ENCODE results near the gene SGMS1.
A peak's percentile ranks its signal among the peaks of the same experiment; 100 is the strongest.
"Not testable (repeated sequence)": the region's sequence is repeated elsewhere in the genome, so short reads cannot be mapped to it uniquely, and the experiment has no call there.

Gene SGMS1

DNA sequence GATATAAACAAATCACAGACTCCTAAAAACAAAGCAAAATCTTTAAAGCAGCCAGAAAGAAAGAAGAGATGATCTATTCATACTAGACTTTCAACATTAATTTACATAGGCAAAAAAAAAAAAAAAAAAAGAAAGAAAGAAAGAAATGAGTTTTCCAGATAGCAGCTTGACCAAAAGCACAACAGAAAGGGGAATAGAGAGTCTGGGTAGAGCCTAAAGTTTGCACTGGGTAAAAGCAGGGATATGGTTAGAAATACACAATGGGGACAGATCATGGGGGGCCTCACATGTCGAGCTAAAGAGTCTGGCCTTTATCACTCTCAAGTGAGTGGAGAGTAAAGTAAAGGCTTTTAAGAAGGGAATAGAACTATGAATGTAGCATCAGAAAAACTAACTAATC is 169.8 kb downstream of the SGMS1 start:
- no peaks in the 10 kb centered on the region for H3K27me3 ChIP-seq (ENCODE audit: low read length)
- H3K9me3 ChIP-seq (ENCODE audit: insufficient read depth, low read length) = no peaks in the 10 kb centered on the region
- H3K4me2 ChIP-seq (ENCODE audit: low read depth, low read length, poor library complexity, severe bottlenecking) = peak overlapping the region; percentile 29
- no peaks in the 10 kb centered on the region for H3K9me2 ChIP-seq (replicated peaks; ENCODE audit: insufficient read depth, low read length)
- peak overlapping the region; percentile 60 for H3K27ac ChIP-seq (ENCODE audit: low read depth, low read length)
- no peaks in the 10 kb centered on the region for H4K20me1 ChIP-seq (ENCODE audit: low read depth, low read length)
- H3K9ac ChIP-seq (ENCODE audit: low read length) = no peak overlapping the region
- H3K36me3 ChIP-seq (ENCODE audit: low read length) = no peaks in the 10 kb centered on the region
- no peak for TF ChIP-seq EZH2phosphoT487 (conservative IDR thresholded peaks at IDR 0.05; ENCODE audit: low read length)
- H3F3A ChIP-seq (ENCODE audit: insufficient read depth) = peaks cover 28% of the 10 kb centered on the region
- H2AFZ ChIP-seq (ENCODE audit: low read depth, low read length, severe bottlenecking) = no peak overlapping the region
- peaks cover 6% of the 10 kb centered on the region; the same call in 1 of the 2 replicates for H3K79me2 ChIP-seq (ENCODE audit: insufficient read depth, low read length)
- H3K4me3 ChIP-seq (ENCODE audit: insufficient read depth, low read length, poor library complexity, severe bottlenecking) = no peak overlapping the region

DNA sequence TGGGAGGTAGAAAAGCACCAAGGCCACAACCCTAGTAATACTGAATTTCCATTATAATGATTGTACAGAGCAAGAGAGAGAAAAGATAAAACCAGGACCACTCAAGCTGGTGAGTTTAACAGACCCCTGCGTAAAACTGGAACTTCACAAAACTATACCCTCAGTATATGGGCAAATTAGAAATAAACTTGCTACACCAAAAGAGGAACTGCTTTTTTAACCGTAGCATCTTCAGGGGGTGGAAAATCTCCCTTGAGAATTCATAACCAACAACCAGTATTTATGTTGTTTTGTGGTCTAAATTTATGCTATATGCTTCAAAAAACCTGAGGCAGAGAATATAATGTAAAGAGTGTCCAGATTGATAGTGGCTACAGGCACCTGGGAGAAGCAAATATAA is 171.2 kb downstream of the SGMS1 start:
- Histone ChIP-seq H3K9ac (ENCODE audit: low read length) (peak overlapping the region; percentile 46), H3K9me3 (ENCODE audit: insufficient read depth, low read length) (no peaks in the 10 kb centered on the region), H3K4me2 (ENCODE audit: low read depth, low read length, poor library complexity, severe bottlenecking) (peak overlapping the region; percentile 74), H3K4me3 (ENCODE audit: insufficient read depth, low read length, poor library complexity, severe bottlenecking) (peak overlapping the region; percentile 46), H3K9me2 (replicated peaks; ENCODE audit: insufficient read depth, low read length) (no peaks in the 10 kb centered on the region), H2AFZ (ENCODE audit: low read depth, low read length, severe bottlenecking) (no peak overlapping the region), H3K79me2 (ENCODE audit: insufficient read depth, low read length) (peaks cover 6% of the 10 kb centered on the region; the same call in 1 of the 2 replicates), H3K27me3 (ENCODE audit: low read length) (no peaks in the 10 kb centered on the region), H4K20me1 (ENCODE audit: low read depth, low read length) (no peaks in the 10 kb centered on the region), H3F3A (ENCODE audit: insufficient read depth) (peaks cover 28% of the 10 kb centered on the region), H3K27ac (ENCODE audit: low read depth, low read length) (peak overlapping the region; percentile 89), H3K36me3 (ENCODE audit: low read length) (0 out of 2 replicates have a peak, but pooled peaks cover 3% of the 10 kb centered on the region)
- no peak for TF ChIP-seq EZH2phosphoT487 (conservative IDR thresholded peaks at IDR 0.05; ENCODE audit: low read length)
- TF ChIP-seq, protein P1, sequence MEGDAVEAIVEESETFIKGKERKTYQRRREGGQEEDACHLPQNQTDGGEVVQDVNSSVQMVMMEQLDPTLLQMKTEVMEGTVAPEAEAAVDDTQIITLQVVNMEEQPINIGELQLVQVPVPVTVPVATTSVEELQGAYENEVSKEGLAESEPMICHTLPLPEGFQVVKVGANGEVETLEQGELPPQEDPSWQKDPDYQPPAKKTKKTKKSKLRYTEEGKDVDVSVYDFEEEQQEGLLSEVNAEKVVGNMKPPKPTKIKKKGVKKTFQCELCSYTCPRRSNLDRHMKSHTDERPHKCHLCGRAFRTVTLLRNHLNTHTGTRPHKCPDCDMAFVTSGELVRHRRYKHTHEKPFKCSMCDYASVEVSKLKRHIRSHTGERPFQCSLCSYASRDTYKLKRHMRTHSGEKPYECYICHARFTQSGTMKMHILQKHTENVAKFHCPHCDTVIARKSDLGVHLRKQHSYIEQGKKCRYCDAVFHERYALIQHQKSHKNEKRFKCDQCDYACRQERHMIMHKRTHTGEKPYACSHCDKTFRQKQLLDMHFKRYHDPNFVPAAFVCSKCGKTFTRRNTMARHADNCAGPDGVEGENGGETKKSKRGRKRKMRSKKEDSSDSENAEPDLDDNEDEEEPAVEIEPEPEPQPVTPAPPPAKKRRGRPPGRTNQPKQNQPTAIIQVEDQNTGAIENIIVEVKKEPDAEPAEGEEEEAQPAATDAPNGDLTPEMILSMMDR (IDR thresholded peaks at IDR 0.05; ENCODE audit: insufficient read depth, low read length, poor library complexity, severe bottlenecking) = no peak

DNA sequence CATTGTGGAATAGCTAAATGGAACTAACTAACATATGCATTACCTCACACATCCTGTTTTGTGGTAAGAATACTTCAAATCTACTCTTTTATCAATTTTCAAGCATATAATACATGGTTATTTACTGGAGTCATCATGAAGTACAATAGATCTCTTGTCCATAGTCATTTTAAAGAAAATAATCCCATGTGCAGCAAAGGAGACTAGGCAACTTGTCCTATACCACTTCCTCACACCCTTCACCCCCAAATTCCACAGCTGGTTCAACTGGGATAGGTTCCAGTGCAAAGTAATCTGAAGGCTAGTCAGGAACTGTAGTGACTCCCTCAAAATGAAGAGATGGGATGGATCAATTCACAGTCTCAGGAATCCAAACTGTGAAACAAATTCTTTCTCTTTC is 176.1 kb downstream of the SGMS1 start:
- Histone ChIP-seq H4K20me1 (ENCODE audit: low read depth, low read length) (no peaks in the 10 kb centered on the region), H3K9ac (ENCODE audit: low read length) (no peak overlapping the region), H3K4me2 (ENCODE audit: low read depth, low read length, poor library complexity, severe bottlenecking) (no peak overlapping the region), H3K27me3 (ENCODE audit: low read length) (no peaks in the 10 kb centered on the region), H3K36me3 (ENCODE audit: low read length) (peaks cover 20% of the 10 kb centered on the region; the same call in 1 of the 2 replicates), H3K27ac (ENCODE audit: low read depth, low read length) (no peak overlapping the region), H3K9me3 (ENCODE audit: insufficient read depth, low read length) (no peaks in the 10 kb centered on the region; the same call in 1 of the 2 replicates), H3K79me2 (ENCODE audit: insufficient read depth, low read length) (peaks cover 6% of the 10 kb centered on the region; the same call in 1 of the 2 replicates), H3K4me3 (ENCODE audit: insufficient read depth, low read length, poor library complexity, severe bottlenecking) (no peak overlapping the region), H3F3A (ENCODE audit: insufficient read depth) (peaks cover 12% of the 10 kb centered on the region), H3K9me2 (replicated peaks; ENCODE audit: insufficient read depth, low read length) (no peaks in the 10 kb centered on the region), H2AFZ (ENCODE audit: low read depth, low read length, severe bottlenecking) (no peak overlapping the region)
- TF ChIP-seq, protein P1 (IDR thresholded peaks at IDR 0.05; ENCODE audit: insufficient read depth, low read length, poor library complexity, severe bottlenecking) = no peak
- TF ChIP-seq EZH2phosphoT487 (conservative IDR thresholded peaks at IDR 0.05; ENCODE audit: low read length) = no peak

DNA sequence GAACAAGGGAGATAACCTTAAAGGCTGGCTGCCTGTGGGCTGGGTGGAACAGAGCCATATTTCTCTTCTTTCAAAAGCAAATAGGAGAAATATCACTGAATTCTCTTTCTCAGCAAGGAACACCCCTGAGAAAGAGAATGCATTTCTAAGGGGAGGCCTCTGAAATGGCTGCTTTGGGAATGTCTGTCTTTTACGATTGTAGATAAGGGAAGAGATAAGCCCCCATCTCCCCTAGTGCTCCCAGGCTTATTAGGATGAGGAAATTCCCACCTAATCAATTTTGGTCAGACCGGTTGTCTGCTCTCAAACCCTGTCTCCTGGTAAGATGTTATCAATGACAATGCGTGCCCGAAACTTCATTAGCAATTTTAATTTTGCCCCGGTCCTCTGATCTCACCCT is 178.0 kb downstream of the SGMS1 start:
- H4K20me1 ChIP-seq (ENCODE audit: low read depth, low read length); H3K9me3 ChIP-seq (ENCODE audit: insufficient read depth, low read length); H3K9ac ChIP-seq (ENCODE audit: low read length); H3K79me2 ChIP-seq (ENCODE audit: insufficient read depth, low read length); H2AFZ ChIP-seq (ENCODE audit: low read depth, low read length, severe bottlenecking); H3K9me2 ChIP-seq (replicated peaks; ENCODE audit: insufficient read depth, low read length); H3K27me3 ChIP-seq (ENCODE audit: low read length); H3K4me3 ChIP-seq (ENCODE audit: insufficient read depth, low read length, poor library complexity, severe bottlenecking); H3F3A ChIP-seq (ENCODE audit: insufficient read depth); H3K4me2 ChIP-seq (ENCODE audit: low read depth, low read length, poor library complexity, severe bottlenecking); H3K27ac ChIP-seq (ENCODE audit: low read depth, low read length): not testable (repeated sequence)
- peaks cover 20% of the 10 kb centered on the region; the same call in 1 of the 2 replicates for H3K36me3 ChIP-seq (ENCODE audit: low read length)
